GM12891 (cell line): Measurements from ENCODE around the gene PAQR5.

Experiments
- DNase-seq: peaks from one replicate; pipeline ENCODE4 v3.0.0; 2011; ENCODE audit warnings: low spot score; ENCODE audit not compliant: insufficient read length
- FAIRE-seq: peaks from 2 replicates; lab custom pipeline; 2011; peaks lifted over from hg19 to GRCh38; lab: Jason Lieb, UNC
- PAX5 ChIP-seq: IDR thresholded peaks from 2 replicates; pipeline ENCODE4 v1.6.1; 2011; ENCODE audit warnings: low read length, moderate library complexity, mild to moderate bottlenecking; ENCODE audit not compliant: insufficient read depth, severe bottlenecking
- POLR2A ChIP-seq: IDR thresholded peaks from 2 replicates; pipeline ENCODE4 v1.6.1; 2011; ENCODE audit warnings: low read depth, low read length, control low read depth
- POLR2AphosphoS5 ChIP-seq: IDR thresholded peaks from 2 replicates; pipeline ENCODE4 v1.6.1; 2011; ENCODE audit warnings: low read depth, low read length, control low read depth
- POU2F2 ChIP-seq: IDR thresholded peaks from 2 replicates; pipeline ENCODE4 v1.6.1; 2011; ENCODE audit warnings: low read depth, mild to moderate bottlenecking, control low read depth, low read length, moderate library complexity
- SPI1 ChIP-seq: IDR thresholded peaks from 2 replicates; pipeline ENCODE4 v1.6.1; 2011; ENCODE audit warnings: low read depth, low read length, control low read depth
- TAF1 ChIP-seq: IDR thresholded peaks from 2 replicates; pipeline ENCODE4 v1.6.1; 2011; ENCODE audit warnings: low read depth, low read length, control low read depth

Gene PAQR5

GRCh38 chr15:69346112-69346511 is 47.4 kb downstream of the PAQR5 start:
- DNase-seq: no peak
- TF ChIP-seq POU2F2 (no peak), POLR2A (no peak), PAX5 (no peak)
- no peak for FAIRE-seq

DNA sequence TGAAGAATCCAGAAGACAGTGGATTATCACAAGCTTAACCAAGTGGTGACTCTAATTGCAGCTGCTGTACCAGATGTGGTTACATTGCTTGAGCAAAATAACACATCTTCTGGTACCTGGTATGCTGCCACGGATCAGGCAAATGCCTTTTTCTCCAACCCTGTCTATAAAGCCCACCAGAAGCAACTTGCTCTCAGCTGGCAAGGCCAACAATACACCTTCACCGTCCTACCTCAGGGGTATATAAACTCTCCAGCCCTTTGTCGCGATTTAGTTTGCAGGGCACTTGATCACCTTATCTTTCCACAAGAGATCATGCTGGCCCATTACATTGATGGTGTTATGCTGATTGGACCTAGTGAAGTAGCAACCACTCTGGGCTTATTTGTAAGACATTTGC is 52.6 kb downstream of the PAQR5 start:
- TF ChIP-seq TAF1 (no peak), SPI1 (no peak), POU2F2 (no peak), POLR2AphosphoS5 (no peak), POLR2A (no peak), PAX5 (no peak)
- DNase-seq: no peak
- no peak for FAIRE-seq

DNA sequence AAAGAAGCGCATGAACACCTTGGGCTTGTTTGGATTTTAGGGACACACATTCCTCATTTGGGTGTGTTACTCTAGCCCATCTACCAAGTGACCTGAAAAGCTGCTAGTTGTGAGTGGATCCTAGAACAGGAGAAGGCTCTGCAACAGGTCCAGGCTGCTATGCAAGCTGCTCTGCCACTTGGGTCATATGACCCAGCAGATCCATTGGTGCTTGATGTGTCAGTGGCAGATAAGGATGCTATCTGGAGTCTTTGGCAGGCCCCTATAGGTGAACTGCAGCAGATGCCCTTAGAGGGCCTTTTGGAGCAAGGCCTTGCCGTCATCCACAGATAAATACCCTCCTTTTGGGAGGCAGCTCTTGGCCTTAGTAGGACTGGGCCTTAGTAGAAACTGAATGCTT is 53.2 kb downstream of the PAQR5 start:
- DNase-seq (no peak), FAIRE-seq (no peak)
- TF ChIP-seq POLR2A: no peak
- no peak for TF ChIP-seq TAF1
- TF ChIP-seq POU2F2: no peak
- no peak for TF ChIP-seq POLR2AphosphoS5
- TF ChIP-seq PAX5: no peak
- TF ChIP-seq SPI1: no peak

DNA sequence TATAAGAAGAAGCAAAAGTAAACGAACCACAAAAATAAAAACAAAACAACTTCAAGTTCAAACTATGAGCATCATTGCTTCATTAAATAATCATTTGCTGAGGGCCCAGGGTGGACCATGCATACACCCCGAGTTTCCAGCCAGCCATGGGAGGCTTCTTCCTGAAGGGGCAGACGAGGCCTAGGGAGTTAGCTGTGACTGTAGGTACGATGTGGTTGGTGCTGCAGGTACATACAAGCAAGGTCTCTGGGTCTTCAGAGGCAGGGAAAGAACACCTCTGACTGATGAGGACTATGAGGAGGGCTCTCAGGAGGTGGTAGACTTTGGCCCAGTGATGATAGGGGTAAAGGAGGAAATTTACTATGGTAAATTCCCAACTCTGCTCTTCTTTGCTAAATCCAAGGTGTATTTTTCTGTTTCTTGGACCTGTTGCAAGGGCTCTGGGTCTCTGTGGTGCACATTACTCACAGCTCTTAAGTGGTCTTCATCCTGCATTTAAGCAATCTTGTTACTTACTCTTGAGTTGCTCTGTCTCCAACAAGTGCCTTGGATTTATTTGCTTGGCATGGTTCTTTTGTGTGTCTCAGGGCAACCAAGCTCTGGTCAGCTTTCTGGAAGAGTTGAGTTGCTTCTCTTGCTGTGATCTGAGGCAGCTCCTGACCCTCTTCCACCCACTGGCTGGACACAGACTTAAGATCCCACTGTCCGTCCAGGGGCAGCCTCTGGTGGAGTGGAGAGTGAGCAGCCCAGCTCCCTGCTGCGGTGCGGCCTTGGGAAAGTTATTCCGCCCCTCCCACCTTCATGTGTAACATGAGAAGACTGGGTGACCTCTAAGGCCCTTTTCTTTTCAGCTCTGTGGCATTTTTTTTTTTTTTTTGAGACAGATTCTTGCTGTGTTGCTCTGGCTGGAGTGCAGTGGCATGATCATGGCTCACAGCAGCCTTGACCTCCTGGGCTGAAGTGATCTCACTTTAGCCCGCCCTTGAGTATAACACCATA is 59.4 kb downstream of the PAQR5 start:
- no peak for FAIRE-seq
- no peak for DNase-seq
- TF ChIP-seq POLR2A: no peak
- TF ChIP-seq POLR2AphosphoS5: no peak
- TF ChIP-seq PAX5: no peak
- TF ChIP-seq SPI1: no peak
- no peak for TF ChIP-seq POU2F2
- TF ChIP-seq TAF1: no peak

GRCh38 chr15:69358850-69359249 is 60.1 kb downstream of the PAQR5 start:
- DNase-seq (no peak), FAIRE-seq (no peak)
- TF ChIP-seq PAX5 (no peak), TAF1 (no peak), POLR2A (no peak), POLR2AphosphoS5 (no peak), SPI1 (no peak), POU2F2 (no peak)

- no peak for DNase-seq
- no peak for FAIRE-seq
- TF ChIP-seq POU2F2 (no peak), POLR2AphosphoS5 (no peak), SPI1 (no peak)
Measured at GRCh38 chr15:69359722-69360121, 61.0 kb downstream of the PAQR5 start.

- DNase-seq: no peak
- FAIRE-seq: no peak
- no peak for TF ChIP-seq POLR2A
- no peak for TF ChIP-seq POU2F2
Measured at GRCh38 chr15:69360642-69361041, 61.9 kb downstream of the PAQR5 start.

DNA sequence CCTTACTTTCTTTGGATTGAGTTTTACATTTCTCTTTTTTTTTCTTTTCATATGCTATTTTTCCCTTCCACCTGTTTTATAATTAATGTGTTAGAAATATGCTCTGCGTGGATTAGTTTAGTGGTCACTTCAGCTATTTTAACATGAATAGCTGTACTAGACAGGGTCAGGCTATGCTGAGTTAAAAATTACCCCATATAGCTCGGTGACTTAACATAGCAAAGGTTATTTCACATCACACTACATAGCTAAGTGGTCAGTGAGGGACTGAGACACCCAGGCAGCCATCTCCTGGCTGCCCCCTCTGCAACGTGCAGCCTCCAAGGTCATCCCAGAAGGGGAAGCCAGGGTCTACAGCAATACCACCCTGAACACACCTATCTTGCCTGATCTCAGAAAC is 68.5 kb downstream of the PAQR5 start:
- no peak for DNase-seq
- TF ChIP-seq SPI1: no peak
- TF ChIP-seq POLR2A: no peak
- TF ChIP-seq POLR2AphosphoS5: no peak
- TF ChIP-seq POU2F2: no peak
- no peak for TF ChIP-seq PAX5
- TF ChIP-seq TAF1: no peak
- FAIRE-seq: no peak

DNA sequence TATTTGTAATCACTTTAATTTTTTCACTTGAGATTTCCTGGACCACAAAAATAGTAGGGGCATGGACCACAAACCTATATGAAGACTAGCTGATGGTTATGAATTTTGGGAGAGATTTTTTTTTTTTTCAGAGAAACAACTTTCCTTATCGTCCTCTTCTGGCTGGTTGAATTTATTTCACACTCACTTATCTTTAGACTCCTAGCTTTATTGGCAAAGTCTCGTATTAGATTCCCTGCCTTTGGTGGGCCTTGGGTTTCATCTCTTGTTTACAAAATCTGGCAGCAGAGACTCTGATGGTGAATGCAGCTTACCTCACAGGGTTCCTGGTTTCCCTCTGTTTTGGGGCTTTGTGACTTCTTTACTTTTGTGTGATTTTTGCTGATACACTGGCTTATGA is 70.9 kb downstream of the PAQR5 start:
- DNase-seq: no peak
- TF ChIP-seq POLR2AphosphoS5: no peak
- TF ChIP-seq TAF1: no peak
- TF ChIP-seq PAX5: no peak
- TF ChIP-seq POU2F2: no peak
- TF ChIP-seq SPI1: no peak
- no peak for TF ChIP-seq POLR2A
- no peak for FAIRE-seq

DNA sequence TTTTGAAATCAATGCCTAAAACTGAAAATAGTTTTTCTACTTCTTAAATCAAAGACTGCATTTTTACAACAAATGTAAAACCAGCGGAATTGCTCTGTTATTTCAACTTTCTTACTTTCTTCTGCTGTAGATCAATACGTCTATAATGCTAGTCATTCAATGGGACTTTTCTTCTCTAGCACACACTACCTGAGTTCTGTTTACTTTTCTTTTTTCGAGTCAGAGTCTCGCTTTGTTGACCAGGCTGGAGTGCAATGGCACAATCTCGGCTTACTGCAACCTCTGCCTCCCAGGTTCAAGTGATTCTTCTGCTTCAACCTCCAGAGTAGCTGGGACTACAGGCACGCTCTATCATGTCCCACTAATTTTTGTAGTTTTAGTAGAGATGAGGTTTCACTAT is 74.7 kb downstream of the PAQR5 start:
- FAIRE-seq (no peak), DNase-seq (no peak)
- TF ChIP-seq SPI1: no peak
- no peak for TF ChIP-seq PAX5
- no peak for TF ChIP-seq POLR2A
- no peak for TF ChIP-seq POLR2AphosphoS5
- no peak for TF ChIP-seq TAF1
- TF ChIP-seq POU2F2: no peak

DNA sequence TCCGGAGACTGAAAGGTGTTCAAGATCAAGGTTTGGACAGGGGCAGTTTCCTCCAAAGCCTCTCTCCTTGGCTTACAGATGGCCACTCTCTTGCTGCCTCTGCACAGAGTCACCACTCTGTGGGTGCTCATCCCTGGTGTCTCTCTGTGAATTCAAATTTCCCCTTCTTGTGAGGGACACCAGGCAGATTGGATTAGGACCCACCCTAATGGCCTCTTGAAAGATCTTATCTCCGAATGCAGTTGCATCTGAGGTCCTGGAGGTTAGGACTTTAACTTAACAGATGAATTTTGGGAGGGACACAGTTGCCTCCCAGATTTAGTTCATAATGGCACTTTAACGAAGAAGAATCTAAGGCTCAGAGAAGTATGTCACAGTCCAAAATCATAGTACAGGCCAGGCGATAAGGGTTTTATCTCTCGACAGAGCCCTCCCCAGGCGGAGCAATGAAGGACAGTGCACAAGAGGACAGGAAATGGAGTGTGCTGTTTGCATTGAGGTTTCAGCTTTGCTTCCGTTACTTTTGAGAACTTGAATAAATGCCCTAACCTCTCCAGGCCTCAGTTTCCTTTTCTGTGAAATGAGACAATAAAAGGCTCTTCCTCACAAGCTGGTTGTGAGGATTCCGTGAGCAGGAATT is 76.6 kb downstream of the PAQR5 start:
- FAIRE-seq (no peak), DNase-seq (no peak)
- TF ChIP-seq POLR2A (no peak), POU2F2 (no peak), PAX5 (no peak), POLR2AphosphoS5 (no peak)
